ENCODE results near the gene PPP2R2B.
A peak's percentile ranks its signal among the peaks of the same experiment; 100 is the strongest.

Gene PPP2R2B

GRCh38 chr5:146533260-146533857 is 345.2 kb downstream of the PPP2R2B start:
- peak; percentile 83 for DNase-seq

All from NCI-H82 (cell line).